Midbrain (tissue), 1 donor: ENCODE results near the gene PSAT1.

Experiments used
- DNase-seq: peaks from one replicate; lab custom pipeline; 2025; lab: John Stamatoyannopoulos, UW

PSAT1 gene

GRCh38 chr9:78292716-78293497 lies 4.0 kb upstream of the PSAT1 start:
- no peak for DNase-seq

- no peak for DNase-seq
Observed at GRCh38 chr9:78294290-78295176, 2.4 kb upstream of the PSAT1 start.

GRCh38 chr9:78295177-78295575 lies 1.7 kb upstream of the PSAT1 start:
- no peak for DNase-seq

GRCh38 chr9:78295731-78296130 lies 1.2 kb upstream of the PSAT1 start:
- DNase-seq = no peak

- DNase-seq = peak; percentile 50
Observed at GRCh38 chr9:78296201-78296892, 578 bp upstream of the PSAT1 start.

- DNase-seq = no peak
Observed at GRCh38 chr9:78297672-78297961, 692 bp downstream of the PSAT1 start.

GRCh38 chr9:78298046-78298765 lies 1.3 kb downstream of the PSAT1 start:
- peak; percentile 68 for DNase-seq

GRCh38 chr9:78300209-78300608 lies 3.3 kb downstream of the PSAT1 start:
- DNase-seq = no peak

- DNase-seq = no peak
Observed at GRCh38 chr9:78301466-78301865, 4.5 kb downstream of the PSAT1 start.

- DNase-seq = no peak
Observed at GRCh38 chr9:78303377-78304062, 6.6 kb downstream of the PSAT1 start.

GRCh38 chr9:78304357-78304756 lies 7.4 kb downstream of the PSAT1 start:
- no peak for DNase-seq

GRCh38 chr9:78306222-78307076 lies 9.5 kb downstream of the PSAT1 start:
- DNase-seq = no peak

- DNase-seq = no peak
Observed at GRCh38 chr9:78307360-78307759, 10.4 kb downstream of the PSAT1 start.

GRCh38 chr9:78309066-78309465 lies 12.1 kb downstream of the PSAT1 start:
- DNase-seq = no peak

GRCh38 chr9:78311075-78311474 lies 14.2 kb downstream of the PSAT1 start:
- DNase-seq = no peak

- peak; percentile 35 for DNase-seq
Observed at GRCh38 chr9:78311886-78312524, 15.1 kb downstream of the PSAT1 start.

GRCh38 chr9:78314550-78314949 lies 17.6 kb downstream of the PSAT1 start:
- no peak for DNase-seq

- no peak for DNase-seq
Observed at GRCh38 chr9:78314953-78315870, 18.3 kb downstream of the PSAT1 start.
